HCT116 (cell line): ENCODE results near the gene ARHGAP29. TPM values are rescaled to one million over a fixed set of nuclear protein-coding genes. Genes with fewer than 3 reads are reported as not detected.

Experiments
- ATAC-seq: fragments of 200-7000 bp; cut with Tn5 transposase; 2 replicates; pipeline ENCODE4 v1.9.1; 2020; ENCODE audit warnings: mild to moderate bottlenecking, moderate library complexity
- BruUV-seq: library from RNA; stranded (reverse); fragments of 400-500 nt; replicated peaks from 2 replicates; lab custom pipeline; 2021; lab: Mats Ljungman, UMichigan
- CTCF ChIA-PET: fragments of 300-600 bp; sonication (Branson Sonifier 250); formaldehyde crosslinking; loops from one replicate; lab custom pipeline; 2021; ENCODE audit warnings: antibody characterized with exemption; lab: Charles Lee
- POLR2A ChIA-PET: fragments of 300-600, 350-600 bp; sonication (Branson Sonifier 250); formaldehyde crosslinking; loops from one replicate; lab custom pipeline; 2021; ENCODE audit warnings: antibody characterized with exemption; lab: Charles Lee
- RAD21 ChIA-PET, 2 experiments: fragments of 300-600 bp; sonication (Branson Sonifier 250); formaldehyde crosslinking; loops; one replicate each; lab custom pipeline; 2023; ENCODE audit warnings: low total read pairs in 2 of 2; ENCODE audit not compliant: uncharacterized antibody in 2 of 2, unreplicated experiment in 2 of 2, low non-redundant PET in 1 of 2; lab: Charles Lee
- DNase-seq: peaks from one replicate; pipeline ENCODE4 v3.0.0-alpha.2; 2010; ENCODE audit warnings: low read depth, low spot score
- H2AFZ ChIP-seq: fragments of 200-600 bp; shearing (Covaris generic), sonication (generic); 2 replicates; pipeline ENCODE4 v1.6.1; 2017; ENCODE audit warnings: low read depth, mixed run types, mixed read lengths, antibody characterized with exemption, low read length; ENCODE audit not compliant: poor library complexity, severe bottlenecking
- H3K27ac ChIP-seq: 2 replicates; pipeline ENCODE4 v1.5.1; 2012; ENCODE audit warnings: low read depth, low read length
- H3K27me3 ChIP-seq: fragments of 200-600 bp; sonication (generic); 2 replicates; pipeline ENCODE4 v1.6.1; 2016; ENCODE audit warnings: mixed run types, low read length, mixed read lengths; ENCODE audit not compliant: insufficient read depth
- H3K36me3 ChIP-seq, 2 experiments: fragments of 200-500 bp in 1 of 2; fragments of 200-600 bp in 1 of 2; sonication (Bioruptor generic) in 1 of 2; sonication (generic) in 1 of 2; 2 replicates each; pipeline versions ENCODE4 v1.5.1 to v1.6.1; 2014 to 2016; ENCODE audit warnings: low read length in 2 of 2, inconsistent platforms in 1 of 2, mixed read lengths in 1 of 2, mixed run types in 1 of 2; ENCODE audit not compliant: insufficient read depth in 2 of 2, control insufficient read depth in 1 of 2
- H3K4me1 ChIP-seq, 2 experiments: fragments of 200-600 bp in 1 of 2; sonication (generic) in 1 of 2; 2 replicates each; pipeline versions ENCODE4 v1.5.1 to v1.6.1; 2012 to 2017; ENCODE audit warnings: low read length in 2 of 2, inconsistent platforms in 1 of 2, mild to moderate bottlenecking in 1 of 2, mixed read lengths in 1 of 2, mixed run types in 1 of 2, moderate library complexity in 1 of 2; ENCODE audit not compliant: insufficient read depth in 2 of 2, control insufficient read depth in 1 of 2
- H3K4me2 ChIP-seq: fragments of 200-600 bp; sonication (generic); 2 replicates; pipeline ENCODE4 v1.6.1; 2017; ENCODE audit warnings: mixed run types, low read length, mixed read lengths
- H3K4me3 ChIP-seq, 2 experiments: fragments of 200-600 bp in 1 of 2; sonication (generic) in 1 of 2; replicated peaks in 1 of 2; 2 replicates each; pipeline ENCODE4 v1.5.1; 2011 to 2016; ENCODE audit warnings: low read length in 2 of 2, control low read depth in 1 of 2, low read depth in 1 of 2, mild to moderate bottlenecking in 1 of 2, mixed read lengths in 1 of 2, mixed run types in 1 of 2
- H3K79me2 ChIP-seq: fragments of 200-600 bp; sonication (generic); 2 replicates; pipeline ENCODE4 v1.6.1; 2017; ENCODE audit warnings: mild to moderate bottlenecking, mixed run types, low read length, moderate library complexity, mixed read lengths; ENCODE audit not compliant: insufficient read depth
- H3K9ac ChIP-seq: fragments of 200-600 bp; sonication (generic); 2 replicates; pipeline ENCODE4 v1.6.1; 2016; ENCODE audit warnings: low read length, mixed read lengths
- H3K9me2 ChIP-seq: fragments of 200-600 bp; sonication (generic), shearing (Covaris generic); 2 replicates; pipeline ENCODE4 v1.6.1; 2017; ENCODE audit warnings: mixed run types, mild to moderate bottlenecking, moderate library complexity; ENCODE audit not compliant: insufficient read depth
- H3K9me3 ChIP-seq, 2 experiments: fragments of 200-500 bp in 1 of 2; fragments of 200-600 bp in 1 of 2; sonication (Bioruptor generic) in 1 of 2; sonication (generic) in 1 of 2; 2 replicates each; pipeline ENCODE4 v1.6.1; 2014 to 2017; ENCODE audit warnings: low read length in 2 of 2, mixed read lengths in 2 of 2, inconsistent platforms in 1 of 2, low read depth in 1 of 2, mild to moderate bottlenecking in 1 of 2, mixed run types in 1 of 2, moderate library complexity in 1 of 2; ENCODE audit not compliant: control insufficient read depth in 1 of 2, insufficient read depth in 1 of 2
- H4K20me1 ChIP-seq: fragments of 200-600 bp; sonication (generic), shearing (Covaris generic); 2 replicates; pipeline ENCODE4 v1.6.1; 2017; ENCODE audit warnings: mixed run types, mild to moderate bottlenecking, moderate library complexity; ENCODE audit not compliant: insufficient read depth
- ATF3 ChIP-seq: IDR thresholded peaks from 2 replicates; pipeline ENCODE4 v1.6.1; 2012
- CBX3 ChIP-seq: IDR thresholded peaks from 2 replicates; pipeline ENCODE4 v1.6.1; 2012; ENCODE audit warnings: low read depth
- EZH2 ChIP-seq: fragments of 200-600 bp; sonication (generic); IDR thresholded peaks from 2 replicates; pipeline ENCODE4 v1.6.1; 2017; ENCODE audit warnings: antibody characterized with exemption, mixed run types
- EZH2phosphoT487 ChIP-seq: fragments of 200-600 bp; IDR thresholded peaks from 2 replicates; pipeline ENCODE4 v1.6.1; 2018; ENCODE audit warnings: antibody characterized with exemption, borderline replicate concordance
- FOSL1 ChIP-seq: IDR thresholded peaks from 2 replicates; pipeline ENCODE4 v1.6.1; 2012; ENCODE audit warnings: low read depth
- JUND ChIP-seq: IDR thresholded peaks from 2 replicates; pipeline ENCODE4 v1.6.1; 2012
- POLR2A ChIP-seq: IDR thresholded peaks from 2 replicates; pipeline ENCODE4 v1.7.0; 2011; ENCODE audit warnings: borderline replicate concordance; ENCODE audit not compliant: insufficient read depth, insufficient read length; ENCODE audit errors: extremely low read depth
- RAD21 ChIP-seq: IDR thresholded peaks from 2 replicates; pipeline ENCODE4 v1.6.1; 2012; ENCODE audit warnings: low read depth, mild to moderate bottlenecking
- SP1 ChIP-seq: IDR thresholded peaks from 2 replicates; pipeline ENCODE4 v1.6.1; 2012; ENCODE audit warnings: low read depth
- SRF ChIP-seq: IDR thresholded peaks from 2 replicates; pipeline ENCODE4 v1.6.1; 2012; ENCODE audit warnings: low read depth
- TCF7L2 ChIP-seq: IDR thresholded peaks from 2 replicates; pipeline ENCODE4 v1.7.0; 2011; ENCODE audit warnings: borderline replicate concordance, inconsistent platforms; ENCODE audit not compliant: insufficient read depth, insufficient read length; ENCODE audit errors: extremely low read depth
- YY1 ChIP-seq: IDR thresholded peaks from 2 replicates; pipeline ENCODE4 v1.6.1; 2011; ENCODE audit warnings: low read length, low read depth, moderate library complexity, mild to moderate bottlenecking; ENCODE audit not compliant: insufficient replicate concordance; ENCODE audit errors: extremely low read depth
- ZFX ChIP-seq: fragments of 450-650 bp; IDR thresholded peaks from 2 replicates; pipeline ENCODE4 v1.6.1; 2017
- intact Hi-C: fragments of 100-400 bp; cut with micrococcal nuclease; formaldehyde crosslinking; loops from 2 replicates; pipeline ENCODE4 v1.10.0; 2022
- total RNA-seq: library from RNA; stranded (reverse); gene quantifications from one replicate; pipeline ENCODE4 v1.2.1, GENCODE V29; 2021; ENCODE audit not compliant: unreplicated experiment
- TF ChIP-seq, protein P1 (sequence below): IDR thresholded peaks from 2 replicates; pipeline ENCODE4 v1.6.1; 2012

The ARHGAP29 gene
- total RNA-seq, 1 experiment from 2014 or later = 128 TPM

GRCh38 chr1:94284476-94284875 lies 47.1 kb upstream of the ARHGAP29 start:
- CTCF ChIA-PET = no interaction called here
- Histone ChIP-seq H3K79me2 (no peaks in the 10 kb centered on the region), H3K9me2 (no peaks in the 10 kb centered on the region), H3K27ac (peak overlapping the region; percentile 69; the same call in 1 of the 2 replicates), H4K20me1 (no peaks in the 10 kb centered on the region), H3K4me3 (no peak overlapping the region), H3K27me3 (no peaks in the 10 kb centered on the region), H3K4me1 (peaks cover 58 to 78% of the 10 kb centered on the region in 2 experiments), H3K36me3 (no peaks in the 10 kb centered on the region), H3K9ac (peak overlapping the region; percentile 42; the same call in 1 of the 2 replicates), H2AFZ (peak overlapping the region; percentile 1), H3K4me2 (peak overlapping the region; percentile 48), H3K9me3 (no peaks in the 10 kb centered on the region)
- RAD21 ChIA-PET = interaction anchor here in 1 of 2 experiments (0.7 kb wide), 1 partner anchor 61 kb away, joined by 3 read pairs; no protein-coding TSS in a partner anchor
- no peak for DNase-seq
- BruUV-seq = no TSS peak
- no peak for ATAC-seq
- intact Hi-C loops = no loop called here
- TF ChIP-seq, protein P1, sequence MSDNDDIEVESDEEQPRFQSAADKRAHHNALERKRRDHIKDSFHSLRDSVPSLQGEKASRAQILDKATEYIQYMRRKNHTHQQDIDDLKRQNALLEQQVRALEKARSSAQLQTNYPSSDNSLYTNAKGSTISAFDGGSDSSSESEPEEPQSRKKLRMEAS = 0 out of 2 replicates have a peak, but pooled peaks have one; percentile 21
- no peak for TF ChIP-seq EZH2
- POLR2A ChIA-PET = interaction anchor here (1.0 to 4.5 kb wide), 6 partner anchors 14 to 47 kb away, joined by 3 to 42 read pairs (median 5); partner anchors contain the start of gene ARHGAP29

DNA sequence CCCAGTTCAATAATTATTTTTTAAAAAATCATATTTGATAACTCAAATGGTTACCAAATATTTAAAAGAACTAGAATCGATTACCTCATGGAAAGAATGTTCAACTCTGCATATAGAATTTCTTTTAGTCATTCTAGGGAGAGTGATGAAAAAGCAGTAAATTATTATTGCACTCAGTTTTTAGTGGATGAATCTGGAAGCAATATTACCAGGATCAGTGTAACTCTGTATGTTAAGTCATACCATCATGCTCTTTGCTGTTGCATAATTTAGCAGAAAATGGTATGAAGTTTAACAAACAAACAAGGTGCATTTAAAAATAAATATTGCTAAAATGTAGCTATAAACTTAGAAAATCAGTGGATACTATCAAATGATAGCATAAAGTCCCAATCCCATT lies 46.1 kb upstream of the ARHGAP29 start:
- no peaks in the 10 kb centered on the region for H3K79me2 ChIP-seq
- intact Hi-C loops = no loop called here
- DNase-seq = no peak
- H4K20me1 ChIP-seq = no peaks in the 10 kb centered on the region
- H3K9me2 ChIP-seq = no peaks in the 10 kb centered on the region
- no peak overlapping the region for H3K4me3 ChIP-seq
- H3K9ac ChIP-seq = 0 out of 2 replicates have a peak overlapping the region, but pooled peaks have one; percentile 42
- ChIA-PET RAD21 (no interaction called here), POLR2A (interaction anchor here (0.7 to 4.5 kb wide), 6 partner anchors 9 to 216 kb away, joined by 3 to 42 read pairs (median 3); no protein-coding TSS in a partner anchor)
- no peak for TF ChIP-seq JUND
- TF ChIP-seq, protein P1 = no peak
- TF ChIP-seq TCF7L2 = no peak
- TF ChIP-seq ZFX = no peak
- TF ChIP-seq EZH2phosphoT487 = no peak
- no peak for TF ChIP-seq EZH2
- no peak for TF ChIP-seq YY1
- TF ChIP-seq CBX3 = no peak
- TF ChIP-seq POLR2A = no peak
- TF ChIP-seq FOSL1 = no peak
- no peak for TF ChIP-seq SP1
- no peak for TF ChIP-seq ATF3
- no peak for TF ChIP-seq RAD21
- no peak for TF ChIP-seq SRF
- TF ChIP-seq, all 23 proteins: peak for 0
- Histone ChIP-seq H3K27ac (no peak overlapping the region), H3K36me3 (no peaks in the 10 kb centered on the region), H3K27me3 (no peaks in the 10 kb centered on the region), H3K4me1 (peaks cover 58 to 88% of the 10 kb centered on the region in 2 experiments), H2AFZ (no peak overlapping the region), H3K9me3 (no peaks in the 10 kb centered on the region), H3K4me2 (no peak overlapping the region)
- CTCF ChIA-PET = no interaction called here
- no TSS peak for BruUV-seq
- no peak for ATAC-seq
